SU-DHL-6 (cell line): ENCODE data around the gene KCNAB2.

Source experiments
- H2AFZ ChIP-seq: fragments of 200-600 bp; sonication (generic); 2 replicates; pipeline ENCODE4 v1.6.1; 2014; ENCODE audit warnings: low read depth, mild to moderate bottlenecking, moderate library complexity, mixed read lengths, antibody characterized with exemption, low read length; ENCODE audit not compliant: severe bottlenecking
- H3F3A ChIP-seq: fragments of 200-600 bp; shearing (Covaris generic); 2 replicates; pipeline ENCODE4 v1.6.0; 2016; ENCODE audit warnings: antibody characterized with exemption, mild to moderate bottlenecking; ENCODE audit not compliant: insufficient read depth
- H3K27ac ChIP-seq: fragments of 200-600 bp; sonication (generic); 2 replicates; pipeline ENCODE4 v1.5.1; 2016; ENCODE audit warnings: low read depth, mild to moderate bottlenecking, low read length, moderate library complexity, mixed read lengths
- H3K27me3 ChIP-seq: fragments of 200-600 bp; sonication (generic), shearing (Covaris generic); 2 replicates; pipeline ENCODE4 v1.6.0; 2014; ENCODE audit warnings: mild to moderate bottlenecking, low read length
- H3K36me3 ChIP-seq: fragments of 200-600 bp; sonication (generic); 2 replicates; pipeline ENCODE4 v1.6.1; 2014; ENCODE audit warnings: mild to moderate bottlenecking, low read length, mixed read lengths
- H3K4me2 ChIP-seq: fragments of 300-600, 200-600 bp; shearing (Covaris generic), sonication (generic); 2 replicates; pipeline ENCODE4 v1.6.0; 2014; ENCODE audit warnings: low read length, low read depth, mild to moderate bottlenecking; ENCODE audit not compliant: poor library complexity, severe bottlenecking
- H3K4me3 ChIP-seq: fragments of 200-600 bp; sonication (generic); 2 replicates; pipeline ENCODE4 v1.5.1; 2014; ENCODE audit warnings: antibody characterized with exemption, low read length, mild to moderate bottlenecking, mixed read lengths; ENCODE audit not compliant: insufficient read depth, poor library complexity, severe bottlenecking
- H3K79me2 ChIP-seq: fragments of 200-600 bp; sonication (generic); 2 replicates; pipeline ENCODE4 v1.6.1; 2014; ENCODE audit warnings: mild to moderate bottlenecking, low read length, moderate library complexity; ENCODE audit not compliant: insufficient read depth
- H3K9ac ChIP-seq: fragments of 200-600 bp; sonication (generic); 2 replicates; pipeline ENCODE4 v1.7.0; 2014; ENCODE audit warnings: mild to moderate bottlenecking, low read length
- H3K9me2 ChIP-seq: fragments of 200-600 bp; sonication (generic); replicated peaks from 2 replicates; pipeline ENCODE4 v1.6.1; 2014; ENCODE audit warnings: low read length; ENCODE audit not compliant: insufficient read depth
- H3K9me3 ChIP-seq: fragments of 200-600 bp; sonication (generic); 2 replicates; pipeline ENCODE4 v1.6.1; 2014; ENCODE audit warnings: low read length, mixed read lengths; ENCODE audit not compliant: insufficient read depth
- H4K20me1 ChIP-seq: fragments of 200-600 bp; sonication (generic); 2 replicates; pipeline ENCODE4 v1.6.1; 2014; ENCODE audit warnings: low read depth, mild to moderate bottlenecking, antibody characterized with exemption, low read length, moderate library complexity, mixed read lengths
- CTCF ChIP-seq: fragments of 200-600 bp; sonication (generic); IDR thresholded peaks from one replicate; pipeline ENCODE4 v1.5.1; 2017; ENCODE audit warnings: antibody characterized with exemption, mild to moderate bottlenecking, low read length, moderate library complexity; ENCODE audit not compliant: insufficient read depth, poor library complexity, severe bottlenecking
- EZH2phosphoT487 ChIP-seq: fragments of 200-600 bp; sonication (generic), shearing (Covaris generic); conservative IDR thresholded peaks from 2 replicates; pipeline ENCODE4 v1.6.1; 2018; ENCODE audit warnings: mild to moderate bottlenecking, antibody characterized with exemption, low read length, moderate library complexity, mixed read lengths

KCNAB2 gene

GRCh38 chr1:6093071-6093470 is 47.4 kb downstream of the KCNAB2 start:
- Histone ChIP-seq H3K36me3 (no peaks in the 10 kb centered on the region), H3K27me3 (no peaks in the 10 kb centered on the region), H2AFZ (no peak overlapping the region), H3K27ac (no peak overlapping the region), H3F3A (no peaks in the 10 kb centered on the region), H3K4me2 (no peak overlapping the region), H3K4me3 (no peak overlapping the region), H3K9me2 (no peaks in the 10 kb centered on the region), H3K79me2 (no peaks in the 10 kb centered on the region), H4K20me1 (no peaks in the 10 kb centered on the region), H3K9me3 (no peaks in the 10 kb centered on the region), H3K9ac (no peak overlapping the region)
- TF ChIP-seq EZH2phosphoT487 (no peak), CTCF (no peak)

GRCh38 chr1:6093611-6094010 is 47.9 kb downstream of the KCNAB2 start:
- H3K4me2 ChIP-seq = no peak overlapping the region
- H3K9ac ChIP-seq = no peak overlapping the region
- no peaks in the 10 kb centered on the region for H4K20me1 ChIP-seq
- H3K27me3 ChIP-seq = no peaks in the 10 kb centered on the region
- no peak overlapping the region for H2AFZ ChIP-seq
- H3K9me2 ChIP-seq = no peaks in the 10 kb centered on the region
- TF ChIP-seq EZH2phosphoT487 (no peak), CTCF (no peak)
- no peaks in the 10 kb centered on the region for H3K36me3 ChIP-seq
- H3K79me2 ChIP-seq = no peaks in the 10 kb centered on the region
- H3K9me3 ChIP-seq = no peaks in the 10 kb centered on the region
- H3K4me3 ChIP-seq = no peak overlapping the region
- no peak overlapping the region for H3K27ac ChIP-seq
- no peaks in the 10 kb centered on the region for H3F3A ChIP-seq

- H3K9me3 ChIP-seq = no peaks in the 10 kb centered on the region
- H4K20me1 ChIP-seq = no peaks in the 10 kb centered on the region
- H3F3A ChIP-seq = no peaks in the 10 kb centered on the region
- no peak overlapping the region for H3K4me3 ChIP-seq
- H3K36me3 ChIP-seq = no peaks in the 10 kb centered on the region
- no peaks in the 10 kb centered on the region for H3K27me3 ChIP-seq
- no peaks in the 10 kb centered on the region for H3K79me2 ChIP-seq
- no peak overlapping the region for H3K9ac ChIP-seq
- H3K9me2 ChIP-seq = no peaks in the 10 kb centered on the region
- no peak overlapping the region for H3K4me2 ChIP-seq
- TF ChIP-seq CTCF (no peak), EZH2phosphoT487 (no peak)
- H2AFZ ChIP-seq = no peak overlapping the region
- no peak overlapping the region for H3K27ac ChIP-seq
Measured at GRCh38 chr1:6094246-6094645, 48.6 kb downstream of the KCNAB2 start.
